Activated CD8-positive, alpha-beta memory T cell treated with anti-CD3 and anti-CD28 coated beads, Interleukin-2, amount 50 U/mL, for 24 hours (primary cell): Measurements from ENCODE around the gene SP3.

Experiments used
- DNase-seq: peaks from one replicate; pipeline ENCODE4 v3.0.0-alpha.2; 2020; ENCODE audit errors: extremely low read depth

The SP3 gene

DNA sequence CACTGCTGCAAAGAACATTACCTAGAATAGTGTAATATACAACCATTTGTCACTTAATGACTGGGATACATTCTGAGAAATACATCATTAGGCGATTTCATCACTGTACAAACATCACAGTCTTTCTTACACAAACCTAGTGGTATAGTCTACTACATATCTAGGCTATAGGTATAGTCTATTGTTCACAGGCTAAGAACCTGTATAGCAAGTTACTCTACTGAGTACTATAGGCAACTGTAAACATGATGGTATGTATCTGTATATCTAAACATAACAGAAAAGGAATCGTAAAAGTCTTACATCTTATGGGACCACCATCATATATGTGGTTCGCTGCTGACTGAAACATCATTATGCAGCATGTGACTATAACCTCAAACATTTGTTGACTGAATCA is 21.4 kb downstream of the SP3 start:
- no peak for DNase-seq

GRCh38 chr2:173942861-173943523 is 22.2 kb downstream of the SP3 start:
- DNase-seq = no peak

- DNase-seq = no peak
Observed at GRCh38 chr2:173941567-173941966, 23.6 kb downstream of the SP3 start.

DNA sequence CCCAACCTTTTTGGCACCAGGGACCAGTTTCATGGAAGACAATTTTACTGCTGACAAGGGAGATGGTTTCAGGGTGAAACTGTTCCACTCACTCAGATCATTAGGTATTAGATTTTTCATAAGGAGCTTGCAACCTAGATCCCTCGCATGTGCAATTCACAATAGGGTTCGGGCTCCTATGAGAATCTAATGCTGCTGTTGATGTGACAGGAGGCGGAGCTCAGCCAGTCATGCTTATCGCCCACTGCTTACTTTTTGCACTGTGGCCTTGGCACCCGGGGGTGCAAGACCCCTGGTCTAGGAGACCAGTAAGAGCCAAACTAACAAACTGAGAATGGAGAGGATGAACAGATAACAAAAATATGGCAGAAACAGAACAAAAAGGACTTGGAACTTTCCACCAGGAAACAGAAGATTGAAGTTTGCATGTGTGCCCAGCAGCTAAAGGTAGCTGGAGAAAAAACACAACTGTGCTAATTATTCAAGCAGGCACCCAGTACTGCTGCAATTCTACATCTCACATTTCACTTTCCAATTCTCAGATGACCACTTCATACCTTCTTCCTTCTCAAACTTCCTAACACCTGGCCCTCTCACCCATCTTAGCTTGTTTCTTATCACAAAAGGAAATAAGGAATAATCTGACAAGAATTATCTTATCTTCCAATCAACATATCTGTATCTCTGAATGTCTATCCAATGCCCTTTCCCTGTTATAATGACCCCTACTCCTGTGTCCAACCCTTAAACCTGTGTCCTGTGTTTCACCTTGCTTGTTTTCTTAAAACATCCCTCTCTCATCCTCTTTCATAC is 24.8 kb downstream of the SP3 start:
- no peak for DNase-seq

DNA sequence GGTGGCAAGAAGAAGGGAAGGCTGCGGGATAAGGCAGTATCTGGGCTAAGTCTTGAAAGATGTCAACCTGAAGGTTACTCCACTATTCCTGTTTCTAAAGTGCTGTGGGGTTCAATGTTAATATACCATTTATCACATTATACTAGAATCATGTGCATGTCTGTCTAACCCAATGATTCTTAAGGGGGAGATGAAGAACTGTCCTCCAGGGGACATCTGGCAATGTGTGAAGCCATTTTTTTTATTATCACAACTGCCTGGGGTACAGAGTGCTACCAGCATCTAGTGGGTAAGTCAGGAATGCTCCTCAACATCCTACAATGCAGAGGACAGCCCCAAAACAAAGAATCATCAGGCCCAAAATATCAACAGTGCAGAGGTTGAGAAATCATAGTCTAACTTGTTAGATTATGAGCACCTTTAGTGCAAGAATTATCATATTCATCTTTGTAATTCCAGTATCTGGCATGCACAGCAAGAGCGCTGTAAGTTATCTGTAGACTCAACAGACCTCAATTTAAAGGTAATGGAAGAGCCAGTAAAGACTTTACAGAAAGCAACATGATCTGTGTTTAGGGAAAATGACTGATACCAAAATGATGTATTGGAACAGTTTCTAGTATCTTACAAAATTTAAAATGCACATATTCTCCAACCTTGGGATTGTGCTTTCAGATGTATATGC is 26.3 kb downstream of the SP3 start:
- DNase-seq = no peak

DNA sequence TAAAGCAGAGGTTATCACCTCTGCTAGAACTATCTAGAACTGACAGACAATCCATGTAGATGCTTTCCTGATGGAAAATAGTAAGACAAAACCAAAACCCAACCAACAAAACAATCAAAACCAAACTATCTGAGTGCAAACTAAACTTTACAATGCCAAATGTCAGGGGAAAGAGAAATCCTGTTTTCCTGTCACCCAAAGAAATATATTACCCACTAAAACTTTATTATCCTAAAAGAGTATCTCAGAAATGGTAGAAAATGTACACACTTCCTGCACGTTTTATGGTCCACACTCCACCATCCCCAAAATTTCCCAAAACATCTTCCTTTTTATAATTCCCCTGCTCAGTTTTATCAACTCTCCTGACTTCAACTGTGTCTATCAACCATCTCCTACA is 29.9 kb downstream of the SP3 start:
- DNase-seq = no peak

DNA sequence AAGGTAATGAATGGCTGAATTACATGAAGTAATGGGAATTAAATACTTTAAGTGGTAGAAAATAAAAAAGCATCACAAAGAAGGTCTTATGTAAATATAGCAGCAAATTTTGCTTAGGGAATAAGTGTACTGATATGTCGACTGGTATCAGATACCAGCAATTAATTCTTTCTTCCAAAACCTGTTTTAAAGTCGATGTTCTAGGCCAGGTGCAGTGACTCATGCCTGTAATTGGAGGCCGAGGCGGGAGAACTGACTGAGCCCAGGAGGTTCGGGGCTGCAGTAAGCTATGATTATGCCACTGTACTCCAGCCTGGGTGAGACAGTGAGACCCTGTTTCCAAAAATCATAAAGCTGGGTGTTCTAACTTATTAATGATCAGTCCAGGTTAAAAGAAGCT is 30.3 kb downstream of the SP3 start:
- no peak for DNase-seq

DNA sequence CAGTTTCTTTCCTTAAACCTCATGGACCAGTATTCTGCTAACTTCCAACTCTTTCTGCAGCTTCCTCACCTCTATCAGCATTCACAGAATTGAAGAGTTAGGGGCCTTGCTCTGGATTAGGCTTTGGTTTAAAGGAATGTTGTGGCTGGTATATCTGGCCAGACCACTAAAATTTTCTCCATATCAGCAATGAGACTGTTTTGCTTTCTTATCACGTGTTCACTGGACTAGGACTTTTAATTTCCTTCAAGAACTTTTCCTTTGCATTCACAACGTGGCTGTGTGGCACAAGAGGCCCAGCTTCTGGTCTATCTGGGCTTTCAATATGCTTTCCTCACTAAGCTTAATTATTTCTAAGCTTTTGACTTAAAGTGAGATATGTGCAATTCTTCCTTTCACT is 33.4 kb downstream of the SP3 start:
- no peak for DNase-seq

- DNase-seq = no peak
Observed at GRCh38 chr2:173929441-173929840, 35.7 kb downstream of the SP3 start.

DNA sequence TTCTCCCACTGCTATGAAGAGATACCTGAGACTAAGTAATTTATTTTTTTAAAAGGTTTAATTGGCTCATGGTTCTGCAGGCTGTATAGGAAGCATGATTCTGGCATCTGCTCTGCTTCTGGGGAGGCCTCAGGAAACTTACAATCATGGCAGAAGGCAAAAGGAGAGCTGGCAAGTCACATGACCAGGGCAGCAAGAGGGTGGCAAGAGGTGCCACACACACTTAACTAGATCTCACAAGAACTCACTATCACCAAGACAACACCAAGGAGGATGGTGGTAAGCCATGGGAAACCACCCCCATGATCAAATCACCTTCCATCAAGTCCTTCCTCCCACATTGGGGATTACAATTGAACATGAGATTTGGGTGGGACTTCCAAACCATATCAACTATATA is 38.3 kb downstream of the SP3 start:
- no peak for DNase-seq

- no peak for DNase-seq
Observed at GRCh38 chr2:173924285-173924684, 40.9 kb downstream of the SP3 start.

DNA sequence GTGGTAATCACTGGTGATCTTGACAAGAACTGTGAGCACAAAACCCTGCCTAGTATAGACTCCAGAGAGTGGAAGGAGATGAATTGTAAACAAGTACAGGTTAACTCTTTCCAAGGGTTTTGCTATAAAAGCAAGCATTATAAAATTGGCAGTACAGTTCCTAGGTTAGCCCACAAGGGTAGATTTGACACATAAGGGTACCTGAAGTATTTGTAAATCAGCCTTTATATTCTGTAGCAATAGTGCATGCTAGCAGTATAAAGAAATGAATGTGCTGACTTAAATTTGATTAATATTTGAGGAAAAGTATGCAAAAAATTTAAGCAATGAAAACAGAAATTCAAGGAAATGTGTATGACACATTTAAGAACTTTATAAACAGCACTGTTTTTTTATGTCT is 42.4 kb downstream of the SP3 start:
- DNase-seq = no peak

DNA sequence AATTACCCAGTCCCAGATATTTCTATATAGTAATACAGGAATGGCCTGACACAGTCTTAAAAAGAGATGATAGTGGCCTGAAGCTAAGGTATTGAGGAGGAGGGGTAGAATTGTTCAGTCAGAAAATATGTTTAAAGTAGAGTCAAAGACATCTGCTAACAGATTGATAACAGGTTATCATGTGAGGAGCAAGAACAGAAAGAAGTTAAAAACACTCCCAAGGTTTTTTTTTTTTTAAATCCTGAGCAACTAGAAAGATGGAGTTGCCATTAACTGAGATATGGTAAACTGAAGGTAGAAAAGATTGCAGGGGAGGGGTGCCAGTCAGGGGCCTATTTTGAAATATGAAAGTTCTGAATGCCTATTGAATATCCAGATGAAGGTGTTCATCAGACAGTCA is 43.1 kb downstream of the SP3 start:
- no peak for DNase-seq

DNA sequence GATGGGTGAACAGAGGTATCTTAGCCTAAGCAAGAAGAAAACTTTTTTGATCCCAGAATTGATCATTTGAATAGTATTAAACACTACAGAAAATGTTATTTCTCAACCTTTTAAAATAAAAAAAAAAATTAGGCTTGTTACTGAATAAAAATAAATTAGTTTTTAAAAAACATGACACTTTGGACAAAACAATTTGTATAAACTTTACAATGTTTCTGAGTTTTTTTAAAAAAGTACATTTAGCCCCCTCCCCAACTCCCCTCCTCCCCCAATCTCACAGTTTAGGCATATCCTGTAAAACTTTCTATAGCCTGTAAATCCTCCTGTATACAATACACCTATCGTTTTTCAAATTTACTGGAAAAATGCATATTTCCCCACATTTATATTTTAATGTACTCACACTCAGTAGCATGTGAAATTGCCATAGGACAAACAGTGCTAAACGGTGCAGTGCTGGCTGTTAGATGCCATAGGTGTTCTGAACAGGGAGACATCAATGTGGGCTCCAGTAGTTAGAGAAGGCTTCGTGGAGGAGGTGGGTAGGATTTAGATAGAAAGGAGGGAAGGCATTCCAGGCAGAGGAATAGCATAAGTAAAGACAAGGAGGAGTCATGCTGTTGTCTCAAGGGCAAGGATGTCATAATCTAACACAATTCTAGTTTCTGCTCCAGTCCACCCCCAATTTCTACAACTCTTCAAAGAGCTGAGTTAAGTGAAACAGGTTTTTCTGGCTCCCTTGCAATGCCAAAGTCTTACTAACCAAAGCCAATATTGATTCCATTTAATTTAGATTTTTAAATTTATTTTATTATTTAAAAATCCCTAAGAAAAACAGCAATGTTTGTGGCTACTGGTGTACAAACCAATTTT is 50.9 kb downstream of the SP3 start:
- DNase-seq = no peak

- DNase-seq = no peak
Observed at GRCh38 chr2:173909846-173910245, 55.3 kb downstream of the SP3 start.

DNA sequence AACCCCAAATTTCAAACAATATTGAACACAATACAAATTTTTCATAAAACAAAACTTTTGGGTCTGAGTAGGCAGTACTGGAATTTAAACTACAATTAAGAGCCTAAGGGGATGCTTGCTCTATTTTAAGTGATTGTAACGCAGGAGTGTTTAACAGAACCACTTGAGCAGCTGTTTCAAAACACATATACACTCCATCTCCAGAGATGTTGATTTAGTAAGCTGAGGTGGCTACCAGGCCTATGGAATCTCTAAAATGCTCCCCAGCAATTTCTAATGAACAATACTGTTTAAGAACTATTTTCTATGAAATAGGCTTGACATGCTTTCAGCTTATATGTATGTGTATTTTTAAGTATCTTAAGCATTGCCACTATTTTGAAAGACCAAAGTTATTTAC is 58.5 kb downstream of the SP3 start:
- DNase-seq = no peak

DNA sequence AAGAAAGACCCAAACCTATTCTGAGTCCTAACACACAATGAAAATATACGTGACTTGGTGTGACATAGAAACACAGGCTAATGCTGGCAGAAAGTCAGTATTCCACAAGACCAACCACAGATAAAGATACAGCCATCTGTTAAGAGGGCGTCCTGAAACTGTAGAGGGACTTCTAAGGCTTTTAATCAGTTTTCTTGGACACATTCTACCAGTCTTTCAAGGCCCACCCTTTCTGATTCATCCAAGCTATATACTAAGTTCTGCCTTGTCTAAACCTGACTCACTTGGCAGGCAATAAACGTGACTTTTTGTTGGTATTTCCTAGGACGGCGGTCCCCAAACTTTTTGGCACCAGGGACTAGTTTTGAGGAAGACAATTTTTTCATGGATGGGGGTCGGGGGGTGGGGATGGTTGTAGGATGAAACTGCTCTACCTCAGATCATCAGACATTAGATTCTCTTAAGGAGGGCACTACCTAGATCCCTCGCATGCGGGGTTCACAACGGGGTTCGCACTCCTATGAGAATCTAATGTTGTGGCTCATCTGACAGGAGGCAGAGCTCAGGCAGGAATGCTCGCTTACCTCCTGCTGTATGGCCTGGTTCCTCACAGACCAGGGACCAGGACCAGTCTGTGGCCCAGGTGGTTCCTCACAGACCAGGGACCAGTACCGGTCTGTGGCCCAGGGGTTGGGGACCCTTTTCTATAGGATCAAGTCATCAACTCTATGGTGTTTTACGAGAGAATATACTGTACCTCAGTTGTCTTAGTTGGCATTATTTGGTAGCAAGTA is 61.4 kb downstream of the SP3 start:
- DNase-seq = no peak

DNA sequence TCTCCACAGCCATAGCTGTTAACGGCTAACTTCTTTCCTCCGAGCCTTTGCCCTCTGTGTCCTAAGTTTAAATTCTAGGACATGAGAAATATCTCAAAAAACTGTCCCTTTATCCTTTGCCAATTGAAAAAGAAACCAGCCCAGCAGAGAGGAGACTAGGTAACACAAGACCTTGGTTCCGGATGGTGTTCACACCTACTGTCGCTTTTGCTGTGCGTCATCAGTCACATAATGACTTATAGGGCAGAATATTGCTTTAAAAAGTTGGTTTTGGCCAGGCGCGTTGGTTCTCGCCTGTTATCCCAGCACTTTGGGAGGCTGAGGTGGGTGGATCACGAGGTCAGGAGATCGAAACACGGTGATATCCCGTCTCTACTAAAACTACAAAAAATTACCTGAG is 66.2 kb downstream of the SP3 start:
- DNase-seq = no peak

DNA sequence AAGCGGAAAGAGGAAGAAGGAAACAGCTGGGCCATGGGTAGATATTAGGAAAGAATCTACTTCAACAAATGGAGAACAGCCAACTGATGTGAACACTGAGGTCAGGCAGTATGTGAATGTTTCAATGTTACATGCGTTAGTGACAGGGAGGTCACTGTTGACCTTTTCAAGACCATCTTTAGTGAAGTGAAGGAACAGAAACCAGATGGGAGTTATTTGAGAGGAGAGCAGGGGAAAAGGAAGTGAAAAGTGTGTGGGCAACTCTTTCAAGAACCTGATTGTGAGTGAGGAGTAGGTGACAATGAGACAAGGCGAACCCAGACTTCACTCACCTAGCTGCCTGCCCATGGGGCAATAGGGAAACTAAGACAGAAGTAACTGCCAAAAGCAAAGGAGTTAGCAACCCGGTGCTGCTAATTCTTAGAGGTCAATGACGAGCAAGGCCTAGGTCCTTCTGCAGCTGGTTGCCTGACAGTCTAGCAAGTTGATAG is 67.0 kb downstream of the SP3 start:
- no peak for DNase-seq

DNA sequence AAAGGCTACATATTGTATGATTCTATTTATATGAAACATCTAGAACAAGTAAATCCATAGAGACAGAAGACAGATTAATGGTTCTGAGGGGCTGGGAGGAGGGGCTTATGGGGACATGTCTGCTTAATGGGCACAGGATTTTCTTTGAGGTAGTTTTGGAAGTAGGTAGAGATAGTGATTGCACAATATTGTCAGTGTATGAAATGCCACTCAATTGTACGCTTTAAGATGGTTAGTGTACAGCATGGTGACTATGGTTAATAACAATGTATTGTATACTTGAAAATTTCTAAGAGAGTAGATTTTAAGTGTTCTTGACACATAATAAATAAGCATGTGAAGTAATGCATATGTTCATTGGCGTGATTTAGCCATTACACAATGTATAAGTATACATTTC is 68.4 kb downstream of the SP3 start:
- DNase-seq = no peak

DNA sequence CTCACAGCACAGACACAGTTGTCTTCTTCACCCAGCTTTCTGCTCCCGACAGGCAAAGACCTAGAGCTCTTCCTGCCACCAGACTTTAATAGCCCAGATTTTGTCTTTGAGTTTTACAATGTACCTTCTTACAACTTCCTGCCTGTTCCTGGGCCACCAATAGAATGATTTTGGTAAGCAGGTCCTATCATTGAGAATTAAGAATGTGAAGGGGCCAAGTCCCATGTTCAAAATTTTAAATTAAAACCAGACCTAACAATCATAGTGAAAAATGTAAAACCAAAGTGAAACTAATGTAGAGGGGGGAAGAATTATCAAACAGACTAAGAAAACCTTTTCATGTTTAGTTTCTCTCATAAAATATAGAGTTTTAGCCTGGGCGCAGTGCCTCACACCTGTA is 72.8 kb downstream of the SP3 start:
- DNase-seq = no peak
